CD14-positive monocyte (primary cell): ENCODE measurements around the gene RACK1. TPM values are rescaled to one million over a fixed set of nuclear protein-coding genes. Genes with fewer than 3 reads are reported as not detected.
"Not testable (repeated sequence)": the region's sequence is repeated elsewhere in the genome, so short reads cannot be mapped to it uniquely, and the experiment has no call there.

Experiments used
- DNase-seq, 3 donors: peaks; one replicate each; pipeline ENCODE4 v3.0.0-alpha.2; 2011 to 2022
- H2AFZ ChIP-seq: 2 replicates; pipeline ENCODE4 v1.6.0; 2012; ENCODE audit warnings: mild to moderate bottlenecking, low read depth, low read length, inconsistent platforms; ENCODE audit not compliant: insufficient read depth, poor library complexity, severe bottlenecking
- H3K27ac ChIP-seq, 2 donors: 1 replicate in 1 of 2; 2 replicates in 1 of 2; pipeline ENCODE4 v1.5.1; 2012 to 2013; ENCODE audit warnings: low read length in 2 of 2, control low read depth in 1 of 2, inconsistent platforms in 1 of 2, low read depth in 1 of 2, mild to moderate bottlenecking in 1 of 2
- H3K27me3 ChIP-seq, 2 donors: one replicate each; pipeline versions ENCODE4 v1.6.0 to v1.6.1; 2011 to 2013; ENCODE audit warnings: low read length in 2 of 2; ENCODE audit not compliant: control insufficient read depth in 2 of 2, insufficient read depth in 2 of 2
- H3K36me3 ChIP-seq, 2 donors: replicated peaks in 1 of 2; 1 replicate in 1 of 2; 2 replicates in 1 of 2; pipeline versions ENCODE4 v1.5.1 to v1.6.1; 2012 to 2013; ENCODE audit warnings: low read length in 2 of 2, control low read depth in 1 of 2, inconsistent platforms in 1 of 2, mild to moderate bottlenecking in 1 of 2; ENCODE audit not compliant: insufficient read depth in 2 of 2, control insufficient read depth in 1 of 2
- H3K4me1 ChIP-seq, 2 donors: 1 replicate in 1 of 2; 2 replicates in 1 of 2; pipeline versions ENCODE4 v1.5.1 to v1.6.1; 2012 to 2013; ENCODE audit warnings: low read length in 2 of 2, control low read depth in 1 of 2, inconsistent platforms in 1 of 2, mild to moderate bottlenecking in 1 of 2, moderate library complexity in 1 of 2; ENCODE audit not compliant: insufficient read depth in 2 of 2, control insufficient read depth in 1 of 2
- H3K4me2 ChIP-seq: replicated peaks from 2 replicates; pipeline ENCODE3; 2012; ENCODE audit warnings: low read length, moderate library complexity, mild to moderate bottlenecking; ENCODE audit not compliant: poor library complexity, severe bottlenecking; ENCODE audit errors: extremely low read depth
- H3K4me3 ChIP-seq, 3 experiments: fragments of 200-600 bp in 1 of 3; sonication (generic) in 1 of 3; replicated peaks in 1 of 3; 1 replicate in 2 of 3; 2 replicates in 1 of 3; pipeline ENCODE4 v1.5.1; 2011 to 2013; ENCODE audit warnings: low read length in 3 of 3, mild to moderate bottlenecking in 3 of 3, control low read depth in 2 of 3, low read depth in 2 of 3, inconsistent platforms in 1 of 3, moderate library complexity in 1 of 3
- H3K79me2 ChIP-seq: 2 replicates; pipeline ENCODE4 v1.6.0; 2012; ENCODE audit warnings: mild to moderate bottlenecking, control low read depth, inconsistent platforms, low read length, moderate library complexity; ENCODE audit not compliant: insufficient read depth
- H3K9ac ChIP-seq: 2 replicates; pipeline ENCODE4 v1.6.0; 2017; ENCODE audit warnings: low read length, mild to moderate bottlenecking; ENCODE audit not compliant: insufficient read depth, poor library complexity, severe bottlenecking
- H3K9me3 ChIP-seq, 2 donors: replicated peaks in 1 of 2; 1 replicate in 1 of 2; 2 replicates in 1 of 2; pipeline versions ENCODE4 v1.5.1 to v1.6.1; 2012 to 2013; ENCODE audit warnings: low read length in 2 of 2, control low read depth in 1 of 2; ENCODE audit not compliant: control insufficient read depth in 1 of 2, insufficient read depth in 1 of 2
- H4K20me1 ChIP-seq: 2 replicates; pipeline ENCODE4 v1.6.0; 2012; ENCODE audit warnings: mild to moderate bottlenecking, low read length, control low read depth, moderate library complexity; ENCODE audit not compliant: insufficient read depth
- H3K27ac Mint-ChIP-seq, 7 donors: one replicate each; pipeline ENCODE4 v1.8.0; 2020; ENCODE audit warnings: mild to moderate bottlenecking in 7 of 7, mixed read lengths in 7 of 7, moderate library complexity in 6 of 7, inconsistent platforms in 2 of 7
- H3K27me3 Mint-ChIP-seq, 3 donors: one replicate each; pipeline ENCODE4 v1.8.0; 2021 to 2022; ENCODE audit warnings: low read depth in 3 of 3, mild to moderate bottlenecking in 3 of 3, mixed read lengths in 3 of 3, moderate library complexity in 3 of 3, inconsistent platforms in 1 of 3
- H3K36me3 Mint-ChIP-seq, 2 donors: one replicate each; pipeline ENCODE4 v1.8.0; 2020; ENCODE audit warnings: mixed read lengths in 2 of 2, inconsistent platforms in 1 of 2, mild to moderate bottlenecking in 1 of 2
- H3K4me1 Mint-ChIP-seq: one replicate; pipeline ENCODE4 v1.8.0; 2020; ENCODE audit warnings: mild to moderate bottlenecking, mixed read lengths
- H3K4me3 Mint-ChIP-seq, 2 donors: one replicate each; pipeline ENCODE4 v1.8.0; 2020; ENCODE audit warnings: mild to moderate bottlenecking in 2 of 2, mixed read lengths in 2 of 2, moderate library complexity in 1 of 2
- H3K9me3 Mint-ChIP-seq, 7 donors: one replicate each; pipeline ENCODE4 v1.8.0; 2020 to 2022; ENCODE audit warnings: mixed read lengths in 7 of 7, mild to moderate bottlenecking in 6 of 7, moderate library complexity in 6 of 7, inconsistent platforms in 2 of 7
- CTCF ChIP-seq: fragments of 200-600 bp; IDR thresholded peaks from one replicate; pipeline ENCODE4 v1.8.0; 2022; ENCODE audit warnings: antibody characterized with exemption, mild to moderate bottlenecking
- whole genome bisulfite sequencing: methylation state at CpG from one replicate; pipeline ENCODE4 v1.1.5; 2013; ENCODE audit warnings: missing lambda C conversion rate; ENCODE audit not compliant: insufficient coverage; 5-methylcytosine and 5-hydroxymethylcytosine counted together
- intact Hi-C, 2 donors: fragments of 100-400 bp; cut with micrococcal nuclease; formaldehyde crosslinking; loops; one replicate each; pipeline versions ENCODE4 v1.15.0 to v1.15.1; 2023
- polyA plus RNA-seq, 3 donors: library from polyadenylated mRNA; depleted of rRNA in 1 of 3; unstranded in 2 of 3; stranded (reverse) in 1 of 3; fragments of 300-500 nt in 2 of 3; fragments of >200 nt in 1 of 3; fragmentation: Illumina TruSeq in 2 of 3; gene quantifications; 1 replicate in 2 of 3; 2 replicates in 1 of 3; pipeline ENCODE4 v1.2.3, GENCODE V29; 2012 to 2021

Gene RACK1
- polyA plus RNA-seq, 3 donors: 1,150 to 2,356 (median 1,195) TPM

GRCh38 chr5:181271081-181271480, 27.4 kb upstream of the RACK1 start:
- no peak overlapping the region for H3K4me2 ChIP-seq
- Mint-ChIP-seq H3K9me3 (peaks cover 0 to 4% (median 0%) of the 10 kb centered on the region in 7 donors), H3K4me1 (peaks cover 2% of the 10 kb centered on the region), H3K27me3 (peaks cover 4 to 7% (median 6%) of the 10 kb centered on the region in 3 donors), H3K36me3 (no peaks in the 10 kb centered on the region), H3K27ac (no peak overlapping the region), H3K4me3 (no peak overlapping the region)
- H3K36me3 ChIP-seq: no peaks in the 10 kb centered on the region
- DNase-seq: no peak
- no CpG with 5 or more reads among the region's 3 CpGs for WGBS
- no peak overlapping the region for H3K27ac ChIP-seq
- H3K4me3 ChIP-seq: no peak overlapping the region
- no peak overlapping the region for H3K9ac ChIP-seq
- no peaks in the 10 kb centered on the region for H3K79me2 ChIP-seq
- no peaks in the 10 kb centered on the region for H3K9me3 ChIP-seq
- intact Hi-C loops: no loop called here
- no peaks in the 10 kb centered on the region for H3K27me3 ChIP-seq
- TF ChIP-seq CTCF: no peak
- H3K4me1 ChIP-seq: no peaks in the 10 kb centered on the region
- no peak overlapping the region for H2AFZ ChIP-seq
- H4K20me1 ChIP-seq: no peaks in the 10 kb centered on the region

- H3K27me3 Mint-ChIP-seq, H3K27me3 ChIP-seq, DNase-seq, H3K4me1 Mint-ChIP-seq, H3K4me3 ChIP-seq, H2AFZ ChIP-seq, H3K9ac ChIP-seq, H4K20me1 ChIP-seq, H3K9me3 ChIP-seq, H3K4me1 ChIP-seq, H3K27ac ChIP-seq, H3K36me3 ChIP-seq, H3K79me2 ChIP-seq, H3K4me2 ChIP-seq, H3K9me3 Mint-ChIP-seq, H3K4me3 Mint-ChIP-seq, intact Hi-C loops: not testable (repeated sequence)
- Mint-ChIP-seq H3K27ac (peak overlapping the region in 1 of 7 donors; percentile 53), H3K36me3 (peaks cover 10 to 15% of the 10 kb centered on the region in 2 donors)
- WGBS: 100% methylated on average over 4 of the region's 12 CpGs
These were observed 24.2 kb upstream of the RACK1 start for GRCh38 chr5:181267907-181268306.

- peaks cover 11% of the 10 kb centered on the region for H3K79me2 ChIP-seq
- H3K4me2 ChIP-seq, H3K9me3 ChIP-seq, H3K4me1 Mint-ChIP-seq, H3K27me3 Mint-ChIP-seq, H2AFZ ChIP-seq, intact Hi-C loops, H3K27me3 ChIP-seq, H3K36me3 ChIP-seq, H4K20me1 ChIP-seq, H3K27ac ChIP-seq, H3K9me3 Mint-ChIP-seq, H3K4me3 Mint-ChIP-seq, H3K4me1 ChIP-seq, H3K27ac Mint-ChIP-seq, DNase-seq, H3K9ac ChIP-seq, H3K4me3 ChIP-seq: not testable (repeated sequence)
- peaks cover 10 to 15% of the 10 kb centered on the region in 2 donors for H3K36me3 Mint-ChIP-seq
- 83% methylated on average over 2 of the region's 8 CpGs for WGBS
These were observed 23.7 kb upstream of the RACK1 start for GRCh38 chr5:181267291-181267904.
